Ammon's horn (tissue), 1 donor: ENCODE results near the gene C13orf46.

Experiments used
- DNase-seq: peaks from one replicate; pipeline ENCODE4 v3.0.0-alpha.2; 2016; ENCODE audit warnings: low spot score

Gene C13orf46

DNA sequence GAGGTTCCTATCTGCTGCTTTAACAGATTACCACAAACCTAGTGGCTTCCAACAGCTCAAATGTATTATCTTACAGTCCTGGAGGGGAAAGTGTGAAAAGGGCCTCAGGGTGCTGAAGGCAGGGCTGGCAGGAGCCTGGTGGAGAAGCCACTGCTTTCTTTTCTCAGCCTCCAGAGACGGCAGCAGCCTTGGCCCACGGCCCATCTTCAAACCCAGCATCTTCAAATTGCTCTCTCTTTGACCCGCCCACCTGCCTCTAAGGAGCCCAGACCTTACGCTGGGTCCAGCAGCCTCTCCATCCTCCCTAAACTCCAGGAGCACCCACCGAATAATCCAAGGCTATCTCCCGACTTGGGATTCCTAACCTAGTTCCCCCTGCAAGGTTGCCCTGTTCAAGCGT lies 35.6 kb downstream of the C13orf46 start:
- no peak for DNase-seq

- no peak for DNase-seq
Observed at GRCh38 chr13:113937527-113938180, 36.2 kb downstream of the C13orf46 start.

- no peak for DNase-seq
Observed at GRCh38 chr13:113937073-113937472, 36.8 kb downstream of the C13orf46 start.

DNA sequence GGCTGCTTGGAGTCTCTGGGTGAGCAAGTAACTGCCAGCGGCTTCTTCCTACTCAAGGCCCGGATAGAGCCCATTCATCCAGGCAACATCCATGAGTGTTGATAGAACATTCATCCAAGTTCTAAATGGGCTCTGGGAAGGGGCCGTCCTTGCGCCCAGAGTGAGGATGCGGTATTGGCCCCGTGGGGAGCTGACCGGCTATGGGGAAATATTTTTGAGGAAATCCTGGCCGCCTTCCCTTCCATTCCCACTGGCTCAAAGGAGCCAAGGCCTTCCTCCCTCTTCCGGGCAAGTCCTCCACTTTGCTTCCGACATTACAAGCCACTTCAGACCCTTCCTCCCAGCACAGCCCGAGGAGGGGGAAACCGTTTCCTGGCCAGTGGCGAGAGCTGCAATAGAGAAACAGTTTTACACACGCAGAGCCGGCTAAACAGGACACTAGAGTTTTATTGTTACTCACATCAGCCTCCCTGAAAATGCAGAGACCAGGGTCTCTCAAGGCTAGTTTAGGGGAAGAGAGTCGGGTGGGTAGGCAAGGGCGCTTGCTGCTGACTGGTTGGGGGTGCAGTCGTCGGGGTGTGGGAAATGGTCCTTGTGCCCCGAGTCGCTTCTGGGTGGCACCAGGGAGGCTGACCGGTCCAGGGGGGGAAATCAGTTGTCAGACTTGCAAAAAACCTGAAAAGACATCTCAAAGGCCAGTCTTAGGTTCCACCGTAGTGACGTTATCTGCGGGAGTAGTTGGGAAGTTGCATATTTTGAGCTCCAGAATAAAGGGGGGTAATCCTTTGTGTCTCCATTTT lies 37.5 kb downstream of the C13orf46 start:
- no peak for DNase-seq

- no peak for DNase-seq
Observed at GRCh38 chr13:113935001-113935844, 38.7 kb downstream of the C13orf46 start.

DNA sequence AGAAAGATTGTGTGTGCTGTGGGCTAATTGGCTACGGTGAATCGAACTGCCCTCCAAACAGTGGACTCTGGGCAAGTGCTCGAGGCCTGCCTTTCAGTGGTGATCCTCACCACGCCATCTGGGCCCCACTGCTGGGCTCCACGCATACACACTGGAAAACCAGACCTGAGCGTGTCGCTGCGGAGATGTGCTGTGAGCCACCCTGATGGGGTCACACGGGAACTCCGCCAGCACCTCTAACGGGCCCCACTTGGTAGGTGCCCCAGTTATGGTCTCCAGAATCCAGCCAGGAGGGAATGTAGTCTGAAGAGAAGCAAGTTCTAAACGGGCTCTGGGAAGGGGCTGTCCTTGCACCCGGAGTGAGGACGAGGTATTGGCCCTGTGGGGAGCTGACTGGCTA lies 39.3 kb downstream of the C13orf46 start:
- DNase-seq: no peak

- DNase-seq: no peak
Observed at GRCh38 chr13:113933901-113934300, 40.0 kb downstream of the C13orf46 start.

- no peak for DNase-seq
Observed at GRCh38 chr13:113931841-113932459, 41.9 kb downstream of the C13orf46 start.

GRCh38 chr13:113930671-113931637 lies 42.9 kb downstream of the C13orf46 start:
- no peak for DNase-seq

DNA sequence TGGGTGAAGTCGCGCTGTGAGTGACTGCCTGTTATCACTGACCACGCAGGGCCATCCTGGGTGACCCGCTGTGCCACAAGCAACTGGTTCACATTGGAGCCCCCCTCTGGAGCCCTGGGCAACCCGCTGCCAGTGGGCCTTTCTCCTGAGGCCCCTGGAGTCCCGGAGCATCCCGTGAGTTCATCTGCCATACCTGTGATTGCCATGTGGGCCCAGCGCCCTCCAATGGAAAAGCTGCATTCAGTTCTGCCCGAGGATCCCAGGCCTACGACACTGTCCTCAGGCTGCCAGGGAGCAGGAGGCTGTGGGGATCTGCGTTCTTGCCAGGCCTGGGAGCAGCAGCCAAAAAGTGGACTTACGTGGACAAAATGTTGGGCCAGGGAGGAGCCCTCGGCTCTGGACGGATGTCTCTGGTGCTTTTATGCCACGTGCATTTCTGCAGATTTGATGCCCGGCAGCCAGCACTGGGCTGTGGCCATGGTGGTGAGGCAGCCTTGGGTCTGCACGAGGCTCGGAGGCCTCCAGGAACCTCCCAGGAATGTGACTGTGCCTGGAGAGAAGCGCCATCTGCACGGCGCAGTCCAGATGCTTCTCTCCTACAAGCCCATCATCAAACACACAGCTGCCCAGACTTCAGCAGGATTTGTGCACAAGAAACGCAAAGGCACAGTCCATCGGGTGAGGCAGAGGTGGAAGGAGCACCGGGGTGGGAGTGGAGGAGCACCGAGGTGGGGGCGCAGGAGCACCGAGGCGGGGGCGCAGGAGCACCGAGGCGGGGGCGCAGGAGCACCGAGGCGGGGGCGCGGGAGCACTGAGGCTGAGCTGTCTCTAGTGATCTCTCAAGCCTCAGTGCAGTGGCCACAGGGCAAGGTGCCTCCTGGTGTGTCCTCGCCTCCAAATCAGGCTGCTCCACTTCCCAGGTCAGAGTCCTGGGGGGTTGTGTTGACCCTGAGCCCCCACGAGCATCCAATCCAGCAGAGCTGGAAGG lies 44.0 kb downstream of the C13orf46 start:
- no peak for DNase-seq

- DNase-seq: peak; percentile 76
Observed at GRCh38 chr13:113928685-113929627, 44.9 kb downstream of the C13orf46 start.

DNA sequence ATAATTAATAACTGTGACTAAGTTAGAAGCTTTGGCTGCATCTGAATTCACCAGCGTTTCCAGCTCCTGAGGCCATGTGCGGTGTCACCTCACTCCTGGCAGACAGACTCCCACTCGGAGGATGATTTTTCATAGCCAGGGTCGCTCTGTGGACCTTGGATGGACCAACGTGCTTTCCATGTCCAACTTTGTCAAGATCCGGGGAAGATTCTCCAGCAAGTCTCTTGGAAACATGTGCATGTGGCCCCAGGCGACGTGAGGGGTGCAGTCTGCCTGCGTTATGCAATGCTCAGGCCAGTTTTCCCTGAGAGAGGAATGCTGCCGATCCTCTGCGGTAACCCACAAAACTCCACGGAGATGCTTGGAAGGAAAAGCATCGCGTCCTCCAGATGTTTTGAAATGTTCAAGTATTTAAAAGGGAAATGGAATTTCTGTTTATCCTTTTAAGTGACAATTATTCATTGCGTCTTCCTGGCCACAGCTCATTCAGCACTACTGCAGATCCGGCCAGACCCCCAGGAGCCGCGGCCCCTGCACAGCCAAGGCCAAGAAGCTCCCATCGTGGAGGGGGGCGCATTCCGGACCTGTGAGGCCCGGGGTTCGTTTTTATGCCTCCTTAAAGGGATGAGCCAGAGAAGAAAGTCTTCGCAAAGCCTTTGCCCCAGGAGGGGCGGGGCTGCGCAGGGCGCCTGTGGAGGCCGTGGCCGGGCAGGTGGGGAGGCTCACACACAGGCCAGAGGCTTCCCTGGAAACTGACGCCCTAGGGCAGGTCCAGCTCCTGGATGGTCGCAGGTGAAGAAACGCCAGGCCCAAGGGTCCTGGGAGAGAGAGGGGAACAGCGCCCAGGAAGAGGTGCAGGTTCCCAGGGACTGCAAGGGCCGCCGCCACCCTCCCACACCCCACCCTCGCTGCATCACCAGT lies 46.0 kb downstream of the C13orf46 start:
- DNase-seq: no peak

DNA sequence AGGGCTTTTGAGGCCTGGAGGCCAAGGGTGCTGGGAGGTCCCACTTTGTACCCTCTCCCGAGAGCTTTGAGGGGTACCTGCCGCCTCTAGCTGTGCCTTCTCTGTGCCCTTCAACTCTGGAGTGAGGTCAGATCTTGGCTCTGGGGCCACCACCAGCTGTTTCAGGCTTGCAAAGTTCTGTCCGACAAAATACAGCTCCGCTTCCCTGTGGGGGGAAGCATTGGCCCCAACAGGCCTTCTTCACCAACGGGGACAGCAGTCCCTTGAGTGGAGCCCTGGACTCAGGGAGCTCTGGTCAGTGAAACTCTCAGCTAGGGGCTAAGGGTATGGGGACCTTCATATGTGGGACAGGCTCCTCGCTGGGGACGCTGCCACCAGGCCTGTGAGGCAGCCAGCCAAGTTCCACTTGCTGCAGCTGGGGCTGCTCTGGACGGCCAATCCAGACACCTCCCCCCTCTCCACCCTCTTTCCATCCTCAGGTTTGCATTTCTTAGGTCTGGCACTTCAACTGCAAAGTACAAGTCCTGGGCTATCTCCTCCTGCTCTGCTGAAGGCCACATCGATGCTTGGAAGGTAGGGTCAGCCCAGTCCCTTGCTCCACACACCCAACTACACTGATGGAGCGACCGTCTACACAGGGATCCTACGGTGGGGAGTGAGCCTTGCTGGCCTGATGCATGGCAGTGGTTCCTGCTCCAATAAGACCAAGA lies 46.8 kb downstream of the C13orf46 start:
- no peak for DNase-seq

DNA sequence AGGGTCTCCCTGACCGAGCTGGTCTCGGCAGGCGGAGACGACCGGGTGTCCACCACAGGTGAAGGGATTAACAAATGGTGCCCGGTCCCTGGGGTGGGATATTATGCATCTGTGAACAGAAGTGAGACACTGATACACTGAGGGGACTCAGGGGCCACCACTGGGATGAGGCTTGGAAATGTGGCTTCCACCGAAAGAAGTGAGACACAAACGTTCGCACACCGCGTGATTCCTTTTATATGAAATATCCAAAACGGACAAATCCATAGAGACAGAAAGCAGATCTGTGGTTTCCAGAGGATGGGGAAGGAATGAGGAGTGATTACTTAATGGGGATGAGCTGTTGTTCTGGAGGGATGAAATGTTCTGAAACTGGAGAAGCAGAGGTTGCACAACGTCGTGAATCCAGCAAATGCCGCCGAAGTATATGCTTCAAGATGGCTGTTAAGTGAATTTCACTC lies 47.5 kb downstream of the C13orf46 start:
- DNase-seq: no peak

DNA sequence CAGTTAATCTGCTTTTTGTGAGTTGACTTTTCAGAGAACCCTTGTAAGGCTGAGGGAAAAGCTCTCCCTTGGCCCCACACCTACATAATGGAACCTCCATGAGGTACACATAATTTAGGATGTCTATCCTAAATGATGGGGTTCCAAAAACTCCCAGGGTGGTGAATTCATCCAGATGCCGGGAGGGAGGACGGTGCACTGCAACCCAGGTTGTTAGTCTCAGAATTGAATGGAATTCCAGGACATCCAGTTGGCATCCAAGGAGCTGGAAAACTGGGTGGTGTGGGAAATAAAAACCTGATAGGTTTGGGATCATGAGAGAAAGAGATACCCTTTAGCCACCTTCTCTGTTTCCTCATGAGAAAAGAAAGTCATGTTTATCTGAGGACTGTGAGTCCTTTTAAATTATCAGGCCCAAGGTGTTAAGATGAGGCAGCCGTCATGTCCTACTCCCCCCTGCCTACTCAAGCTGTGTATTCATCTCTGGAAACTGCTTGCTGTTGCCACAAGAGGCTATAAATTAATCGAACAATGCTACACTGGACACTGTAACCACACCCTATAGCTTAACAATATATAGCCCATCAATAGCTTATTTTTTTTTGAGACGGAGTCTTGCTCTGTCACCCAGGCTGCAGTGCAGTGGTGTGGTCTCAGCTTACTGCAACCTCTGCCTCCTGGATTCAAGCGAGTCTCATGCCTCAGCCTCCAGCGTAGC lies 49.5 kb downstream of the C13orf46 start:
- DNase-seq: no peak
